HEK293T (cell line): Measurements from ENCODE around the gene REEP6.

Experiments
- CTCF ChIA-PET: fragments of 350-600 bp; formaldehyde crosslinking; extraction: SDS; loops from one replicate; lab custom pipeline; 2021; ENCODE audit warnings: antibody characterized with exemption, inconsistent platforms; lab: Yijun Ruan, JAX
- POLR2A ChIA-PET: fragments of 350-600 bp; formaldehyde crosslinking; extraction: SDS; loops from one replicate; lab custom pipeline; 2020; ENCODE audit warnings: antibody characterized with exemption, inconsistent platforms; lab: Yijun Ruan, JAX
- DNase-seq: peaks from one replicate; pipeline ENCODE4 v3.0.0; 2012; ENCODE audit warnings: mixed read lengths; ENCODE audit errors: extremely low spot score
- ARNT ChIP-seq: fragments of 450-650 bp; IDR thresholded peaks from 2 replicates; pipeline ENCODE4 v1.6.1; 2017; ENCODE audit warnings: mild to moderate bottlenecking
- BHLHE40 ChIP-seq: fragments of 450-650 bp; IDR thresholded peaks from 2 replicates; pipeline ENCODE4 v1.6.1; 2016; ENCODE audit warnings: mild to moderate bottlenecking, moderate library complexity, borderline replicate concordance
- CTBP1 ChIP-seq: fragments of 450-650 bp; IDR thresholded peaks from 2 replicates; pipeline ENCODE4 v1.6.1; 2016; ENCODE audit warnings: borderline replicate concordance
- ELF4 ChIP-seq: fragments of 450-650 bp; IDR thresholded peaks from 2 replicates; pipeline ENCODE4 v1.6.1; 2017; ENCODE audit warnings: antibody characterized with exemption
- FOXA1 ChIP-seq: fragments of 450-650 bp; IDR thresholded peaks from 2 replicates; pipeline ENCODE4 v1.6.1; 2016; ENCODE audit warnings: mild to moderate bottlenecking
- FOXK2 ChIP-seq: fragments of 450-650 bp; IDR thresholded peaks from 2 replicates; pipeline ENCODE4 v1.6.1; 2016; ENCODE audit warnings: mild to moderate bottlenecking
- FOXM1 ChIP-seq: fragments of 450-650 bp; IDR thresholded peaks from 2 replicates; pipeline ENCODE4 v1.6.1; 2017; ENCODE audit warnings: mild to moderate bottlenecking, borderline replicate concordance
- HDGF ChIP-seq: fragments of 450-650 bp; IDR thresholded peaks from 2 replicates; pipeline ENCODE4 v1.6.1; 2017; ENCODE audit warnings: antibody characterized with exemption, borderline replicate concordance
- L3MBTL2 ChIP-seq: fragments of 450-650 bp; conservative IDR thresholded peaks from 2 replicates; pipeline ENCODE4 v1.6.1; 2016; ENCODE audit warnings: mild to moderate bottlenecking
- LEF1 ChIP-seq: fragments of 450-650 bp; IDR thresholded peaks from 2 replicates; pipeline ENCODE4 v1.6.1; 2017; ENCODE audit warnings: mild to moderate bottlenecking, borderline replicate concordance
- NFRKB ChIP-seq: fragments of 450-650 bp; IDR thresholded peaks from 2 replicates; pipeline ENCODE4 v1.6.1; 2016; ENCODE audit warnings: mild to moderate bottlenecking, moderate library complexity
- SP1 ChIP-seq: fragments of 450-650 bp; IDR thresholded peaks from 2 replicates; pipeline ENCODE4 v1.6.1; 2017
- SUZ12 ChIP-seq: fragments of 450-650 bp; IDR thresholded peaks from 2 replicates; pipeline ENCODE4 v1.6.1; 2016; ENCODE audit warnings: mild to moderate bottlenecking
- TARDBP ChIP-seq: fragments of 450-650 bp; IDR thresholded peaks from 2 replicates; pipeline ENCODE4 v1.6.1; 2016
- ZNF384 ChIP-seq: fragments of 450-650 bp; IDR thresholded peaks from 2 replicates; pipeline ENCODE4 v1.6.1; 2016
- TF ChIP-seq, protein P1 (sequence below): fragments of 450-650 bp; IDR thresholded peaks from 2 replicates; pipeline ENCODE4 v1.6.1; 2016

Gene REEP6

DNA sequence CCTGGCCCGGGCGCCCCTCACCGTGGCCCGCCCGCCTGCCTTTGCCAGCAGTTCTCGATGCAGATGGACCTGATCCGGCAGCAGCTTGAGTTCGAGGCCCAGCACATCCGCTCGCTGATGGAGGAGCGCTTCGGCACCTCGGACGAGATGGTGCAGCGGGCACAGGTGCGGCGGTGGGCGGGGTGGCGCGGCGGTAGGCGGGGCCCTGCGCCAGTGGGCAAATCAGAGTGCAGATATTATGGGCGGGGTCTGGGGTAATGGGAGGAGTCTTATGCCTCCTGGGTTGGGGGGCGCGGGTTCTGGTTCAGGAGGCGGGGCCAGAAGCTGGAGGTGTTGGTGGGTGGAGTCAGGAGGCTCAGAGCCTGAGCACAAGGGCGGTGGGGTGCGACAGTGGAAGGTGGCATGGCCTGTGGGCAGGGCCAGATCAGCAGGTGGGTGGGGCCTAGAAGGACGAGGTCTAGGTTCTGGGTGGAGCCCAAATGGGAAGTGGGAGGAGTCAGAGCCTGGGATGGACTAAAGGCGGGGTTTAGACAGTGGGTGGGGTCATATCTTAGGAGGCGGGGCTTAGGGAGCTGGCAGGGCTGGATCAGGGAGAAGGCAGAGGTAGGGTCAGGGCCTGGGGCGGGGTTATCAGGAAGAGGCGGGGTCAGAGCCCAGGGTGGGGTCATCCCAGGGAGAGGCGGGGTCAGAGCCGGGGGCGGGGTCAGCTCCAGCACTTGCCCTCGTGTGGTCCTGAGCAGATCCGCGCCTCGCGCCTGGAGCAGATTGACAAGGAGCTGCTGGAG lies 35.5 kb upstream of the REEP6 start:
- ChIA-PET POLR2A (interaction anchor here (1.4 to 1.5 kb wide), 2 partner anchors 11 to 187 kb away, joined by 3 to 6 read pairs; partner anchors contain the start of gene CIRBP), CTCF (interaction anchor here (0.5 kb wide), 1 partner anchor 342 kb away, joined by 3 read pairs; no protein-coding TSS in a partner anchor)
- TF ChIP-seq FOXA1 (no peak), L3MBTL2 (no peak), FOXM1 (no peak), HDGF (0 out of 2 replicates have a peak, but pooled peaks have one; percentile 14), FOXK2 (no peak), ELF4 (no peak), NFRKB (no peak), TARDBP (no peak)
- TF ChIP-seq, protein P1, sequence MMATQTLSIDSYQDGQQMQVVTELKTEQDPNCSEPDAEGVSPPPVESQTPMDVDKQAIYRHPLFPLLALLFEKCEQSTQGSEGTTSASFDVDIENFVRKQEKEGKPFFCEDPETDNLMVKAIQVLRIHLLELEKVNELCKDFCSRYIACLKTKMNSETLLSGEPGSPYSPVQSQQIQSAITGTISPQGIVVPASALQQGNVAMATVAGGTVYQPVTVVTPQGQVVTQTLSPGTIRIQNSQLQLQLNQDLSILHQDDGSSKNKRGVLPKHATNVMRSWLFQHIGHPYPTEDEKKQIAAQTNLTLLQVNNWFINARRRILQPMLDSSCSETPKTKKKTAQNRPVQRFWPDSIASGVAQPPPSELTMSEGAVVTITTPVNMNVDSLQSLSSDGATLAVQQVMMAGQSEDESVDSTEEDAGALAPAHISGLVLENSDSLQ: no peak; the same call in 1 of the 2 replicates
- peak; percentile 96 for DNase-seq

DNA sequence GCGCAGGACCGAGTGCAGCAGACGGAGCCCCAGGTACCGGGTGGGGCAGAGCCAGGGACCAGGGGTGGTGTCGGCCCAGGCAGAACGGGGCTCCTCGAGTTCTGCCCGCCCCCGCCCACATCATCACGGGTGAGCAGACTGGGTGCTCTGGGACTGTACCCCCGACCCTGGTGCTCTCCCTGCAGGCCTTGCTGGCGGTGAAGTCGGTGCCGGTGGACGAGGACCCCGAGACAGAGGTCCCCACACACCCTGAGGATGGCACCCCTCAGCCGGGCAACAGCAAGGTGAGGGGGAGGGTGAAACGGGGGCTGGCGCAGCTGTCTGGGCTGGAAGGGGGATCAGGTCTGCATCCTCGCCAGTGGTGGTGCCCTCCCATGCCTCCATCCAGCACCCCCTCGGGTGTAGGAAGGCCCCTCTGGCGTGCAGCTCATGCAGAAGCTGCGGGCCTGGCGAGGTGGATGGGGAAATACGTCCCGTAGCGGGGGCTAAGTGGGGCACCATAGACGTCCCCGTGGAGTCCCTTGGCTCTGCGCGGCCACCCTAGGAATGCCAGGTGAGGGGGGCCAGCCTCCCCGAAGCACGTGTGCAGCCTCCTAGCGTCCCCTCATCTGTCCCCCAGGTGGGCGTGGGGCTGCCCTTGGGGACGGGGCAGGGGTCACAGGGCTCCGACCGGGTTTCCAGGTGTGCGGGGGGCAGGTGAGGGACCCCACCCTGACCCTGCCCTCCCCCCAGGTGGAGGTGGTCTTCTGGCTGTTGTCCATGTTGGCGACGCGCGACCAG lies 34.7 kb upstream of the REEP6 start:
- ChIA-PET CTCF (no interaction called here), POLR2A (interaction anchor here (1.4 to 1.5 kb wide), 2 partner anchors 12 to 187 kb away, joined by 3 to 6 read pairs; partner anchors contain the start of gene CIRBP)
- DNase-seq: no peak
- 0 out of 2 replicates have a peak, but pooled peaks have one; percentile 50 for TF ChIP-seq L3MBTL2
- no peak for TF ChIP-seq FOXA1
- TF ChIP-seq LEF1: no peak
- TF ChIP-seq, protein P1: no peak

DNA sequence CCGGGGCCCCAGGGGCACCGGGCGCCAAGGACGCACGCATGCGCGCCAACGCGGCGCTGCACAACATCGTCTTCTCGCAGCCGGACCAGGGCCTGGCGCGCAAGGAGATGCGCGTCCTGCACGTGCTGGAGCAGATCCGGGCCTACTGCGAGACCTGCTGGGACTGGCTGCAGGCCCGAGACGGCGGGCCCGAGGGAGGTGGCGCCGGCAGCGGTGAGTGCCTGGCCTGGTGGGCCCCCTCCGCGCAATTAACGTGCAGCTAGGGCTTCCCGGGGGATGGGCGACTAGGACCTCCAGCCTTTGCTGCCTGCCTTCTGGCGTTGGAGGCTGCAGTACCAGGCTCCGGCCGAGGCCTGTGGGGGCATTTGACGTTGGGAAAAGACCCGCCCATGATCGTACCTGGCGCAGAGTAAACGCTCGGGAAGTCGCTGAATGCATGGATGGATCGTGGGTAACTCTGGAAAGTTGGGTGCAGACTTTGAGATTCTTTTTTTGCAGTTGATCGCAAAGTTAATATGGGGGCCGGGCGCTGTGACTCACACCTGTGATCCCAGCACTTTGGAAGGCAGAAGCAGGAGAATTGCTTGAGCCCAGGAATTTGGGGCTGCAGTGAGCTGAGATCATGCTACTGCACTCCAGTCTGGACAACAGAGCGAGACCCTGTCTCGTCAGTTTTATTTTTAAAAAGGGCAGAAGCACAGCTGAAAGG lies 33.8 kb upstream of the REEP6 start:
- ChIA-PET CTCF (no interaction called here), POLR2A (interaction anchor here (1.4 kb wide), 1 partner anchor 13 kb away, joined by 3 read pairs; no protein-coding TSS in a partner anchor)
- DNase-seq: no peak
- TF ChIP-seq BHLHE40 (no peak), TARDBP (no peak), SUZ12 (no peak), ELF4 (no peak), ARNT (no peak), SP1 (no peak)

DNA sequence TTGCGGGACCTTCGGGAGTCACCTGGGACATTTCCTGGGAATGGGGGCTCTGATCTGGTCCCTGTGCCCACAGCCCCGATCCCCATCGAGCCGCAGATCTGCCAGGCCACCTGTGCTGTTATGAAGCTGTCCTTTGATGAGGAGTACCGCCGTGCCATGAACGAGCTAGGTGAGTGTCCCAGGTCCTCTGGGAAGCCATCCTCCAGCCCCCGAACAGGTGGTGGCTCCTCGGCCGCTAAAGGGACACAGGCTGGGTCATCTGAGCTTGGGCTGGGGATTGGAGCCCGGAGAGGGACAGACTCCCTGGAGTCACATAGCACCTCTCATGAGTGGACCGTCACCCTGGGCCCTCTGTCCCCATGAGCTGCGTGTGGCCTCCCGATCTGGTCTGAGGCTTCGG lies 33.1 kb upstream of the REEP6 start:
- ChIA-PET CTCF (no interaction called here), POLR2A (interaction anchor here (1.0 to 1.4 kb wide), 2 partner anchors 11 to 14 kb away, joined by 3 read pairs; no protein-coding TSS in a partner anchor)
- TF ChIP-seq LEF1 (no peak), ELF4 (no peak), FOXM1 (no peak), FOXK2 (no peak), CTBP1 (no peak), L3MBTL2 (no peak), HDGF (no peak)
- TF ChIP-seq, protein P1: no peak
- no peak for DNase-seq

DNA sequence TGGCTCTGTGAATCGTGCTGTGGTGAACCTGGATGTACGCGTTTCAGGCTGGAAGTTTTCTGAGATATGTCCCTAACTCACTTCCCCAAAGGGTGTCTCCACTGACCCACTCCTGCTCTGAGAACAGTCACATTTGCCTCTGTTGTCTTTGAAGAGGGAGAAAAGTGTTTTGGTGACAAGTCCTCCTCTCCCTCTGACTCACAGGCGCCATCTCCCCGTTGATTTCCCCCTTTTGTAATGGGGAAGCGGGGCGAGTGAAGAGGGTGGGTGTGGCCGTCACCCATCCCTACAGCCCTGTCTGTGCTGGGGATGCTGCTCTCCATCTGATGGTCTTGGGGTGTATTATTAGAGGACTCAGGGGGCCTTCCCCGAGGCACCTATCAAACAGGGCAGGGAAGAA lies 31.5 kb upstream of the REEP6 start:
- no peak for DNase-seq
- CTCF ChIA-PET: no interaction called here
- TF ChIP-seq LEF1: no peak
- TF ChIP-seq, protein P1: no peak
- no peak for TF ChIP-seq CTBP1
- no peak for TF ChIP-seq NFRKB
- no peak for TF ChIP-seq FOXM1
- TF ChIP-seq TARDBP: no peak
- TF ChIP-seq L3MBTL2: no peak
- TF ChIP-seq SP1: no peak
- no peak for TF ChIP-seq SUZ12
- TF ChIP-seq ARNT: no peak
- no peak for TF ChIP-seq ELF4
- TF ChIP-seq ZNF384: no peak
- no peak for TF ChIP-seq FOXK2
- TF ChIP-seq BHLHE40: no peak
- no peak for TF ChIP-seq HDGF
- TF ChIP-seq FOXA1: no peak
- POLR2A ChIA-PET: no interaction called here
